Right atrium auricular region (tissue), 2 donors: ENCODE data around the gene PRDM11. TPM values are rescaled to one million over a fixed set of nuclear protein-coding genes. Genes with fewer than 3 reads are reported as not detected.

Source experiments
- DNase-seq: peaks from one replicate; pipeline ENCODE4 v3.0.0-alpha.2; 2019; ENCODE audit warnings: low spot score
- H3K27ac ChIP-seq, 2 donors: fragments of 200-600 bp; sonication (generic); 1 replicate in 1 of 2; 2 replicates in 1 of 2; pipeline ENCODE4 v1.5.1; 2016 to 2019
- H3K27me3 ChIP-seq, 2 donors: fragments of 200-600 bp; sonication (generic); one replicate each; pipeline versions ENCODE4 v1.5.1 to v1.6.0; 2017 to 2019
- H3K36me3 ChIP-seq: fragments of 200-600 bp; sonication (generic); one replicate; pipeline ENCODE4 v1.5.1; 2016
- H3K4me1 ChIP-seq, 2 donors: fragments of 200-600 bp; sonication (generic); one replicate each; pipeline versions ENCODE4 v1.5.1 to v1.6.0; 2017 to 2019
- H3K4me3 ChIP-seq, 2 donors: fragments of 200-600 bp; sonication (generic); 1 replicate in 1 of 2; 2 replicates in 1 of 2; pipeline ENCODE4 v1.5.1; 2017 to 2019; ENCODE audit warnings: mild to moderate bottlenecking in 1 of 2, moderate library complexity in 1 of 2
- H3K9me3 ChIP-seq, 2 donors: fragments of 200-600 bp; sonication (generic); one replicate each; pipeline ENCODE4 v1.5.1; 2019
- CTCF ChIP-seq, 2 donors: fragments of 200-600 bp; sonication (generic); IDR thresholded peaks; one replicate each; pipeline ENCODE4 v1.5.1; 2019; ENCODE audit warnings: antibody characterized with exemption in 2 of 2
- total RNA-seq, 2 donors: library from RNA; depleted of rRNA; stranded (reverse); fragments of >200 nt; gene quantifications; one replicate each; pipeline ENCODE4 v1.1.0, GENCODE V29; 2016

Gene PRDM11
- total RNA-seq, 2 donors from 2014 or later = 13.5 to 27.6 TPM

GRCh38 chr11:45238724-45239123, 92.3 kb downstream of the PRDM11 start:
- Histone ChIP-seq H3K9me3 (no peaks in the 10 kb centered on the region), H3K27me3 (no peaks in the 10 kb centered on the region), H3K4me3 (no peak overlapping the region), H3K36me3 (no peaks in the 10 kb centered on the region), H3K4me1 (no peaks in the 10 kb centered on the region), H3K27ac (no peak overlapping the region)
- TF ChIP-seq CTCF (IDR thresholded peaks at IDR 0.05) = no peak
- no peak for DNase-seq

- DNase-seq = no peak
- H3K27me3 ChIP-seq = no peaks in the 10 kb centered on the region
- no peaks in the 10 kb centered on the region for H3K36me3 ChIP-seq
- no peak overlapping the region for H3K4me3 ChIP-seq
- no peaks in the 10 kb centered on the region for H3K4me1 ChIP-seq
- no peak for TF ChIP-seq CTCF (IDR thresholded peaks at IDR 0.05)
- no peaks in the 10 kb centered on the region for H3K9me3 ChIP-seq
- no peak overlapping the region for H3K27ac ChIP-seq
Observed at GRCh38 chr11:45239733-45240132, 93.3 kb downstream of the PRDM11 start.

DNA sequence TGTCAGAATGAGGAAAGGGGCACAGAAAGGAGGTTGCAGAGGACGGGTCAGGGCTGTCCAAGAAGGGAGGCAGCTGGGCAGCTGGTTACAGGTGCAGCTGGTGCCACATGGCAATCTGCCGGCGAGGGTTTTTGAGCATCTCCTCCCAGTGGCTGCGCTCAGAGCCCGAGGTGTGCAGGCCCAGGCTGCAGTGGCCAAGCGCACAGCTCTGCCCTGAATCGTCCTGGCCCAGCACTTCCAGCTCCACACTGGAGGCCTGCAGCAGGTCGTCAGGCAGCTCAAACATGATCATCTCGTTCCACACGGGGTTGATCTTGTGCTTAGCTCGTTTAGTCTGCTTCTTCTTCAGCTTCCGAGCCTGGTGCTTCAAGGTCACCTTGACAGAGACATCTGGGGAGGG, 97.5 kb downstream of the PRDM11 start:
- Histone ChIP-seq H3K27me3 (no peaks in the 10 kb centered on the region), H3K36me3 (no peaks in the 10 kb centered on the region), H3K4me1 (peaks cover 0 to 11% of the 10 kb centered on the region in 2 donors), H3K4me3 (no peak overlapping the region), H3K27ac (no peak overlapping the region), H3K9me3 (no peaks in the 10 kb centered on the region)
- DNase-seq = no peak
- TF ChIP-seq CTCF (IDR thresholded peaks at IDR 0.05) = no peak

DNA sequence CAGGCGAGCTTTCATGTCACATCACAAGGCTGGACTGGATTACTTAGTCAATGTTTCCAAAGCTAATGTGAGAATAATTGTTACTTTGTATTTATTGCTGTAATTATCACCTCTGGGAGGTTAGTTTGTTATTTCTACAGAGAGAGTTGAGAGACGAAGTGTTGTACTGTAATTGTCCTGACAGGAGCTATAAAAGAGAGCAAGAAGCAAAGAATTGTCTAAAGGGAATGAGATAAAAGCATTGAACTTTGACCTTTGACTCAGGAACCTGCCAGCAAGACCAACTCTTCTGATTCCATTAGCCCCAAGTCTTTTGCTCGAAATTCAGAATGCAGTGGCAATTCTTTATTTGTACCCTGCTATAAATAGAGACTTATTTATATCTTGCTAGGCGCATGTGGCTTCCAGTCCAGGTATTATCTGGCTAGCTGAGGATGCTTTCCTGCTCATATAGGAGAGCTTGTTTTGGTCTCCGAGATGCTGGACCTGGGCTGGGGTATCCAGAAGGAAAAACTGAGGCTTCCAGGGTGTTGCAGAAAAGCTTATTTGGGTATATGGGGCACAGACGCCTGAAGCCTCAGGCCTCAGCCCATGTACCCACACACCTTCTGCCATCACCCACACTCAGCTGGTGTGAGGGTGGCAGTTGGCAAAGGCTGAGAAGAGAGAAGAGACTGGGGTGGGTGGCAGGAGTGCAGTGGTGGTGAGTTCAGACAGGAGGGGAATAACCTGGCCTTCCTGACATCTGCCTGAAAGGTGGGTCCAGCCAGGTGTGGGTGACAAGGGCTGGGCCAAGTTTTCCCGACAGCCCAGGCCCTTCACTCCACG, 99.0 kb downstream of the PRDM11 start:
- DNase-seq = no peak
- Histone ChIP-seq H3K9me3 (no peaks in the 10 kb centered on the region), H3K27me3 (no peaks in the 10 kb centered on the region), H3K36me3 (no peaks in the 10 kb centered on the region), H3K4me1 (peaks cover 0 to 11% of the 10 kb centered on the region in 2 donors), H3K27ac (peak overlapping the region in 1 of 2 donors; percentile 7), H3K4me3 (no peak overlapping the region)
- TF ChIP-seq CTCF (IDR thresholded peaks at IDR 0.05) = no peak

- no peak for DNase-seq
- H3K27ac ChIP-seq = no peak overlapping the region
- H3K4me3 ChIP-seq = no peak overlapping the region
- no peaks in the 10 kb centered on the region for H3K36me3 ChIP-seq
- TF ChIP-seq CTCF (IDR thresholded peaks at IDR 0.05) = no peak
- H3K27me3 ChIP-seq = no peaks in the 10 kb centered on the region
- H3K9me3 ChIP-seq = no peaks in the 10 kb centered on the region
- peaks cover 0 to 11% of the 10 kb centered on the region in 2 donors for H3K4me1 ChIP-seq
Observed at GRCh38 chr11:45246241-45246640, 99.8 kb downstream of the PRDM11 start.

GRCh38 chr11:45247433-45247832, 101.0 kb downstream of the PRDM11 start:
- no peak for TF ChIP-seq CTCF (IDR thresholded peaks at IDR 0.05)

More at GRCh38 chr11:45247433-45247832, 101.0 kb downstream of the PRDM11 start:
- Histone ChIP-seq H3K36me3 (no peaks in the 10 kb centered on the region), H3K27ac (no peak overlapping the region), H3K27me3 (no peaks in the 10 kb centered on the region), H3K4me3 (no peak overlapping the region), H3K4me1 (peaks cover 0 to 11% of the 10 kb centered on the region in 2 donors), H3K9me3 (no peaks in the 10 kb centered on the region)
- DNase-seq = no peak
